ENCODE data around the gene CDC37L1.

DNA sequence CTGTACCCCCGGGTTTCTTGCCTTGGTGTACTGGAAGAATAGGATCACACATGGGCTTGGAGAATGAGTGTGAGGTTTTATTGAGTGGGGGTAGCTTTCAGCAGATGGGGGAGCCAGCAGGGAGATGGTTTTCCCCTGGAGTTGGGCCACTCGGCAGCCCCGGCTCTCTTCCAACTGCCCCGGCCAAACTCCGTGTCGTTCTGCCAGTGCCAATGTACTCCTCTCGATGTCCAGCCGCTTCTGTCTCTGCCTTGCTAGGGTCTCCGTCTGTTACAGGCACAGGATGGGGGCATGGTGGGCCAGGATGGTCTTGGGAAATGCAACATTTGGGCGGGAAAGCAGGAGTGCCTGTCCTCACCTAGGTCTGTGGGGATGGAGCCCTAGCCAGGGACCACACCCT, 24.8 kb upstream of the CDC37L1 start:
- no peak for TF ChIP-seq SIN3A (IDR thresholded peaks at IDR 0.05; ENCODE audit: borderline replicate concordance, low read depth, low read length)
- TF ChIP-seq, protein P1, sequence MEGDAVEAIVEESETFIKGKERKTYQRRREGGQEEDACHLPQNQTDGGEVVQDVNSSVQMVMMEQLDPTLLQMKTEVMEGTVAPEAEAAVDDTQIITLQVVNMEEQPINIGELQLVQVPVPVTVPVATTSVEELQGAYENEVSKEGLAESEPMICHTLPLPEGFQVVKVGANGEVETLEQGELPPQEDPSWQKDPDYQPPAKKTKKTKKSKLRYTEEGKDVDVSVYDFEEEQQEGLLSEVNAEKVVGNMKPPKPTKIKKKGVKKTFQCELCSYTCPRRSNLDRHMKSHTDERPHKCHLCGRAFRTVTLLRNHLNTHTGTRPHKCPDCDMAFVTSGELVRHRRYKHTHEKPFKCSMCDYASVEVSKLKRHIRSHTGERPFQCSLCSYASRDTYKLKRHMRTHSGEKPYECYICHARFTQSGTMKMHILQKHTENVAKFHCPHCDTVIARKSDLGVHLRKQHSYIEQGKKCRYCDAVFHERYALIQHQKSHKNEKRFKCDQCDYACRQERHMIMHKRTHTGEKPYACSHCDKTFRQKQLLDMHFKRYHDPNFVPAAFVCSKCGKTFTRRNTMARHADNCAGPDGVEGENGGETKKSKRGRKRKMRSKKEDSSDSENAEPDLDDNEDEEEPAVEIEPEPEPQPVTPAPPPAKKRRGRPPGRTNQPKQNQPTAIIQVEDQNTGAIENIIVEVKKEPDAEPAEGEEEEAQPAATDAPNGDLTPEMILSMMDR (IDR thresholded peaks at IDR 0.05) = no peak
